Activated CD4-positive, alpha-beta T cell treated with anti-CD3 and anti-CD28 coated beads, Interleukin-2, amount 10 ng/mL, durations not matched to agents 24 days and 14 days (primary cell): ENCODE measurements around the gene CCNA1. TPM values are rescaled to one million over a fixed set of nuclear protein-coding genes. Genes with fewer than 3 reads are reported as not detected.

ENCODE experiments used
- DNase-seq: peaks from one replicate; pipeline ENCODE4 v3.0.0; 2022
- H3K27ac Mint-ChIP-seq: one replicate; pipeline ENCODE4 v1.8.0; 2022; ENCODE audit warnings: mild to moderate bottlenecking, mixed read lengths
- H3K27me3 Mint-ChIP-seq: one replicate; pipeline ENCODE4 v1.8.0; 2022; ENCODE audit warnings: mixed read lengths
- H3K36me3 Mint-ChIP-seq: one replicate; pipeline ENCODE4 v1.8.0; 2022; ENCODE audit warnings: low read depth, mild to moderate bottlenecking, mixed read lengths
- H3K4me1 Mint-ChIP-seq: one replicate; pipeline ENCODE4 v1.8.0; 2021; ENCODE audit warnings: mixed read lengths
- H3K4me3 Mint-ChIP-seq: one replicate; pipeline ENCODE4 v1.8.0; 2022; ENCODE audit warnings: mild to moderate bottlenecking, moderate library complexity, mixed read lengths
- H3K9me3 Mint-ChIP-seq: one replicate; pipeline ENCODE4 v1.8.0; 2021; ENCODE audit warnings: mixed read lengths
- intact Hi-C: fragments of 100-400 bp; cut with micrococcal nuclease; formaldehyde crosslinking; loops from one replicate; pipeline ENCODE4 v1.15.1; 2023
- total RNA-seq: library from RNA; stranded (reverse); gene quantifications from 2 replicates; pipeline ENCODE4 v1.2.3, GENCODE V29; 2022

Gene CCNA1
- total RNA-seq = 2.1 and 2.2 TPM in 2 replicates

DNA sequence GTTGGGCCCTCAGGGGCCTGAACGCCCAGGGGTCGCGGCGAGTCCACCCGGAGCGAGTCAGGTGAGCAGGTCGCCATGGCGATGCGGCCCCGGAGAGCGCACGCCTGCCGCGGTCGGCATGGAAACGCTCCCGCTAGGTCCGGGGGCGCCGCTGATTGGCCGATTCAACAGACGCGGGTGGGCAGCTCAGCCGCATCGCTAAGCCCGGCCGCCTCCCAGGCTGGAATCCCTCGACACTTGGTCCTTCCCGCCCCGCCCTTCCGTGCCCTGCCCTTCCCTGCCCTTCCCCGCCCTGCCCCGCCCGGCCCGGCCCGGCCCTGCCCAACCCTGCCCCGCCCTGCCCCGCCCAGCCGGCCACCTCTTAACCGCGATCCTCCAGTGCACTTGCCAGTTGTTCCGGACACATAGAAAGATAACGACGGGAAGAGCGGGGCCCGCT, at the start of gene CCNA1:
Gene CCNA1 (plus strand): TSS at position 390 of the 439 bp plus-strand sequence. CDS start 562 bp downstream, outside the sequence.
- no peak within 1 kb of the TSS for H3K27ac Mint-ChIP-seq
- H3K36me3 Mint-ChIP-seq = no peaks in the 10 kb centered on the region
- H3K4me3 Mint-ChIP-seq = peak within 1 kb of the TSS; percentile 77
- no peaks in the 10 kb centered on the region for H3K9me3 Mint-ChIP-seq
- intact Hi-C loops = loop anchor here (1.0 to 10.0 kb wide), 4 partner anchors 14 to 1923 kb away; partner anchors contain the start of genes EXOSC8 and SPART
- H3K4me1 Mint-ChIP-seq = peaks cover 16% of the 10 kb centered on the region
- H3K27me3 Mint-ChIP-seq = peaks cover 47% of the 10 kb centered on the region
- peak; percentile 79 for DNase-seq

DNA sequence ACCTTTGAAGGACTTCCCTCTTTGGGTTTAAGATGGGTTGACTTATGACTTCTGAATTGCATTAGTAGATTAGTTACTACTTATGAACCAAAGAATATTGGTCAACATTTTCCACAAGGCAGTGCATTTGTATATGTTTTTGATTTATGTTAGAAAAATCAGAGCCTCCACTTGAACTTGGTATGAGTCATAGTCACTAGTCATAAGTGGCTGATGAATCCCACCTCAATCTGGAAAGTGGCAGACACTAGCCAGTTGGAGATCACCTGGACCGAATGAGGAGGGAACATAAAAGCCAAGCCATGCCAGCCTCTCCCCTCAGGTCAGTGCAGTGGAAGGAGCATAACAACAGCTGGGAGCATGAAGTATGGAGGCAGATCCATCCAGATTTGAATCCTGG, 46.8 kb upstream of the CCNA1 start:
- H3K36me3 Mint-ChIP-seq = no peaks in the 10 kb centered on the region
- no peaks in the 10 kb centered on the region for H3K9me3 Mint-ChIP-seq
- no peak overlapping the region for H3K27ac Mint-ChIP-seq
- intact Hi-C loops = no loop called here
- H3K4me3 Mint-ChIP-seq = no peak overlapping the region
- no peak for DNase-seq
- no peaks in the 10 kb centered on the region for H3K4me1 Mint-ChIP-seq
- H3K27me3 Mint-ChIP-seq = peaks cover 13% of the 10 kb centered on the region

DNA sequence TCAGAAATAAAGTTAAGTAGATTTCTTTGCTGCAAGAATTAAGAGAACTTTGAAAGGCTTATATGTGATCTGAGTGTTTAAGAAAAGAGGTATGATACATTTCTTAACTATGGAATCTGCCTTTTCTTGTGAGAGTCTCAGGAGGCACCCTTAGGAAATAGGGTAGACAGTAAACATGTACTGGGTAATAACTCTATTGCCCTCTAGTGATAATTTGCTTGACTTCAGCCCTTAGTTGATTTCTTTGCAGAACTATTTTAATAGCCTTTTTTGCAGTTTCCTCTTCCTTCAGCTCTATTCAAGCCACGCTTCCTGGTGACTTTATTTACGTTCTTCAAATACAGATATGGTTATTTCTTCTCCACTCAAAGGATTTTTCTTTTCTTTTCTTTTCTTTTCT, 37.0 kb upstream of the CCNA1 start:
- peaks cover 19% of the 10 kb centered on the region for H3K27me3 Mint-ChIP-seq
- no peak overlapping the region for H3K27ac Mint-ChIP-seq
- H3K4me1 Mint-ChIP-seq = no peaks in the 10 kb centered on the region
- intact Hi-C loops = no loop called here
- no peaks in the 10 kb centered on the region for H3K9me3 Mint-ChIP-seq
- H3K36me3 Mint-ChIP-seq = no peaks in the 10 kb centered on the region
- DNase-seq = no peak
- H3K4me3 Mint-ChIP-seq = no peak overlapping the region

DNA sequence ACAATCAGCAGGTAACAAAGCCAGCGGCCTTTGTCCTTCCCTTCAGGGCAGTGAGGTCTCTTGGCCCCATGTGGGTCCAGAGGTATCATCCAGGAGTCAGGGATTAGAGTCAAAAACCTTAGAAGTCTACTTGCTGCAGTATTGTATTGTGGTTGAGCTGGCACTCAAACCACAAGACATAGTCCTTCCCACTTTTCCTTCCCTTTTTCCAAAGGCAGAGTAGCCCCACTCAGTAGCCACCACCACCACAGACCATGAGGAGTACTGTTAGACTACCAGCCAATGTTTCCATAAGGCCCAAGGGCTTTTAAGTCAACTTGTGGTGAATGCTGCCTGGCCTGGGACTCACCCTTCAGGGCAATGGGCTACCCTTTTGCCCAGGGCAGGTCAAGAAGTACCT, 27.1 kb upstream of the CCNA1 start:
- Mint-ChIP-seq H3K9me3 (no peaks in the 10 kb centered on the region), H3K27ac (no peak overlapping the region), H3K36me3 (no peaks in the 10 kb centered on the region), H3K4me1 (no peaks in the 10 kb centered on the region), H3K4me3 (no peak overlapping the region), H3K27me3 (peaks cover 40% of the 10 kb centered on the region)
- DNase-seq = no peak
- intact Hi-C loops = no loop called here

DNA sequence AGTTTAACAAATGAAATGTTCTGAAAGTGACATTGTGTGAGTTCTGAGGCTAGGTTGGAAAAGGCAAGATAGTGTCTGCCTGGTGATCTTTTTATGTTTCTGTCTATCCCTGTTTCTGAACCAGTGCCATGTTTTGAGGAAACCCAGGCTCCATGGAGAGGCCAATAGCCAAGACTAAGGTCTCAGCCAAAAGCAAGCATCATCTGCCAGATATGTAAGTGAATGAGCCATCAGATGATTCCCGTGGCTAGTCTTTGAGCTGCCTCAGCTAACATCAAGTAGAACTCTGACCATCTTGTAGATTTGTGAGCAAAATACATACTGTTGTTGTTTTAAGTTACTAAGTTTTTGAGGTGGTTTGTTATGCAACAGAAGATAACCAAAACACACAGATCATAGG, 19.6 kb upstream of the CCNA1 start:
- Mint-ChIP-seq H3K27me3 (peaks cover 14% of the 10 kb centered on the region), H3K4me1 (peaks cover 26% of the 10 kb centered on the region), H3K27ac (no peak overlapping the region), H3K9me3 (peaks cover 24% of the 10 kb centered on the region), H3K4me3 (no peak overlapping the region), H3K36me3 (no peaks in the 10 kb centered on the region)
- intact Hi-C loops = loop anchor here (10.0 kb wide), 1 partner anchor 118 kb away; the partner anchor contains the start of gene CCDC169
- no peak for DNase-seq

DNA sequence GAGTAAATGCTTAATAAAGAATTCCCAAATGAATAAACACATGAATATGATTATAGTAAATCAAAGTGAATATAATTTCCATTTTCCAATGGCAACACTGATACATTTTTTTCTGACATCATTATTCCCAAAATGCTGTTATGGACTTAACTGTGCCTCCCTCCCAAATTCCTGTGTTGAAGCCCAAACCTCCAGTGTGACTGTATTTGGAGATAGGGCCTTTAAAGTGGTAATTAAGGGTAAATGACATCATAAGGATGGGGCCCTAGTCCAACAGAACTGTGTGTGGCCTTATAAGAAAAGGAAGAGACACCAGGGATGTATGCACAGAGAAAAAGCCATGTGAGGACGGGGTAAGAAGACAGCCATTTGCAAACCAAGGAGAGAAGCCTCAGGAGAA, 19.1 kb upstream of the CCNA1 start:
- Mint-ChIP-seq H3K4me1 (peaks cover 30% of the 10 kb centered on the region), H3K4me3 (no peak overlapping the region), H3K27ac (no peak overlapping the region), H3K36me3 (no peaks in the 10 kb centered on the region), H3K9me3 (peaks cover 24% of the 10 kb centered on the region), H3K27me3 (peaks cover 10% of the 10 kb centered on the region)
- DNase-seq = no peak
- intact Hi-C loops = loop anchor here (10.0 kb wide), 1 partner anchor 118 kb away; the partner anchor contains the start of gene CCDC169

DNA sequence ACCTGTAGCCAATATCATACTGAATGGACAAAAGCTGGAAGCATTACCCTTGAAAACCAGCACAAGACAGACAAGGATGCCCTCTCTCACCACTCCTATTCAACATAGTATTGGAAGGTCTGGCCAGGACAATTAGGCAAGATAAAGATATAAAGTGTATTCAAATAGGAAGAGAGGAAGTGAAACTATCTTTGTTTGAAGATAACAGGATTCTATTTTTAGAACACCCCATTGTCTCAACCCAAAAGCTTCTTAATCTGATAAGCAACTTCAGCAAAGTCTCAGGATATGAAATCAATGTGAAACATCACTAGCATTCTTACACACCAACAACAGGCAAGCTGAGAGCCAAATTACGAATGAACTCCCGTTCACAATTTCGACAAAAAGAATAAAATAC, 17.8 kb upstream of the CCNA1 start:
- intact Hi-C loops = loop anchor here (10.0 kb wide), 1 partner anchor 120 kb away; the partner anchor contains the start of gene CCDC169
- no peak for DNase-seq
- Mint-ChIP-seq H3K27ac (no peak overlapping the region), H3K36me3 (no peaks in the 10 kb centered on the region), H3K27me3 (peaks cover 2% of the 10 kb centered on the region), H3K9me3 (peaks cover 24% of the 10 kb centered on the region), H3K4me3 (peak overlapping the region; percentile 19), H3K4me1 (peaks cover 34% of the 10 kb centered on the region)

DNA sequence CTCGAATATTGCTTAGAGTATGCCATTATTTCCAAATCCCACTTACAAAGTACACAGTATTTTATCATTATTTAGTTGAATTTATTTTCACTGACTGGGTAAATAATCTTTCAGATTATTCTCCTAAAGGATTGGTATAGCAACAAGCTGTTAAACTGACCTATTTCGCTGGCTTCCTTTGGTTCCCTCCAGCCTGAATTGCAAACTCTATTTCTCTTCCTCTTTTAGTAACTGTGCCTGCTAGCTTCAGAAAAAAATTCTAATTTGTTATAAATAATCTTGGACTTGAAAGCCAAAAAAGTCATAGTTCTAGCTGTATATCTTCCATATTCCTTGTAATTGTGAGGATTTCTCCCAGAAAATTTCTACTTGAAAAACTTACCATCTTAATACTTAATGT, 15.0 kb upstream of the CCNA1 start:
- Mint-ChIP-seq H3K9me3 (peaks cover 18% of the 10 kb centered on the region), H3K27me3 (no peaks in the 10 kb centered on the region), H3K36me3 (no peaks in the 10 kb centered on the region), H3K4me3 (no peak overlapping the region), H3K27ac (no peak overlapping the region), H3K4me1 (peaks cover 52% of the 10 kb centered on the region)
- DNase-seq = no peak
- intact Hi-C loops = loop anchor here (10.0 kb wide), 1 partner anchor 123 kb away; the partner anchor contains the start of gene CCDC169

DNA sequence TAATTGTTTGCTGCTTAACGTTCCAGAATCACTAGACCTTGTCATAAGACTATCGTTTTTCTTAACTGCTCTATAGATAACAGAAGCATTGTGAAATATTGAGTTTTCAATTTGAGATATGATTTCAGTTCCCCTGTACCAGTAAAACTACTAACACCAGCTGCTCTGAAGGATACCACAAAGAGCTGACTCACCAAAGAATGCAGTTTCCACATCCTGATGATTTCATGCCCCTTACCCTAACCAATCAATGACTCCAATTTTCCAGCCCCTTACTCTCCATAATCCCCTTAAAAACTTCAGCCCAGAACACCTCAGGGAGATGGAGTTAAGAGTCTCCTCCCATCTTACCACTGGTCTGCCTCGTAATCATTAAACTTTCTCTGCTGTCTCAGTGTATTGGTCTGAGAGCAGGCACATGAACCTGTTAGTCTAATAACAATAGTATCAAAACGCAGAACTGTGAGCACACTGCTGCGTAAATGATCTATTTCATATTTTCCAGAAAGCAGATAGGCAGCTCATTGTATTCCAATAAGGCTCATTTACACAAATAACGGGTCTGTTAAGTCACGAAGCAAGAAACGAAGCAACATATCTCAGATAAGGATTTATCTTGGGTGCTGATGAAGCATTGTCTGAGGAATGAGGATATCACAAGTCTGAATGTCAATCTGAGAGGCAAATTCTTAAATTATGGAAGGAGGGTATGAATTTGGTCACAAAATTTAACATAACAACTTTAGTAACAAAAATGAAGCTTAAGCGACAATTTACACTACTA, 14.1 kb upstream of the CCNA1 start:
- intact Hi-C loops = loop anchor here (1.0 to 10.0 kb wide), 3 partner anchors 14 to 123 kb away; partner anchors contain the start of genes CCDC169, CCNA1 and SPART
- peaks cover 13% of the 10 kb centered on the region for H3K9me3 Mint-ChIP-seq
- H3K4me3 Mint-ChIP-seq = peak overlapping the region; percentile 34
- H3K27me3 Mint-ChIP-seq = peaks cover under 1% of the 10 kb centered on the region
- H3K27ac Mint-ChIP-seq = peak overlapping the region; percentile 84
- H3K4me1 Mint-ChIP-seq = peaks cover 51% of the 10 kb centered on the region
- DNase-seq = peak; percentile 69
- no peaks in the 10 kb centered on the region for H3K36me3 Mint-ChIP-seq

DNA sequence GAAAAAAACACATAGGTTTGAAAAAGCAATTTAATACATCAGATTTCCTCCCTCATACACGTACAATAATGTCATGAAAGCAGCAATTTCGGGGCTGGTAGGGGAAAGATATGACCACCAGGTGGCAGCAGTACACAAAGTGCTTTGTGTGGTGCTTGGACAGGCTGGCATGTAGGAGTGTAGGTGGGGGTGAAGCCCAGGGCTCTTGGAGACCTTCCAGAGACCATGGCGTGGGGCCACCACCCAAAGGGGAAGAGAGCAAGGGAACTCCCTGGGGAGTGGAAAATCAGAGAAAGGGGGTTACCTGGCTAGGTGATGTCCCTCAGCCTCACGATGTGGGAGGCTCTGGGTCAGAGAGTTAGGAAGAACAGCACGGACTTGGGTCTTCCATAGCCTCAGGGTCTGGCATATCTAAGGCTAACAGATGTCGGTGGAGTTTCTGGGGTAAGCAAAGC, 11.8 kb upstream of the CCNA1 start:
- H3K4me3 Mint-ChIP-seq = peak overlapping the region; percentile 43
- intact Hi-C loops = loop anchor here (1.0 to 2.0 kb wide), 3 partner anchors 18 to 316 kb away; no protein-coding TSS in a partner anchor
- H3K4me1 Mint-ChIP-seq = peaks cover 32% of the 10 kb centered on the region
- no peaks in the 10 kb centered on the region for H3K36me3 Mint-ChIP-seq
- peak; percentile 93 for DNase-seq
- H3K9me3 Mint-ChIP-seq = peaks cover 8% of the 10 kb centered on the region
- H3K27me3 Mint-ChIP-seq = peaks cover 16% of the 10 kb centered on the region
- peak overlapping the region; percentile 86 for H3K27ac Mint-ChIP-seq

DNA sequence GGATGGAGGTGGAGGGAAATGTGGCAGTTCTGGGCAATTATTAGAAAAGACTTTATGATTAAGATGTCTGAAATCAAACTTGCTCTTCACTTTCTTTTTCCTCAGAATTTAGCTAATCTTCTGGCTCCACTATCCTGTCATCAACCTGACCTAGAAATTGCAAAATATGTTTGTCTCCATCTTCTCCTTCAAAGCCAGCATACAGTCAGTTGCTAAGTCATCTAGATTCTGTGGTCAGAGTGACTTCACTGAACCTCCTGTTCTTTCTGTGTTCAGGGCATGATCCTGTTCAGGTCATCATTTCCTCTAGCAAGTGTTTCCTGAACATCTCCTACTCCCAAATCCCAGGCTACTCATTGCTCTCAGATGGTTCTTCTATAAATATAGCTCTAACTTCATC, 10.8 kb upstream of the CCNA1 start:
- intact Hi-C loops = loop anchor here (2.0 kb wide), 1 partner anchor 17 kb away; no protein-coding TSS in a partner anchor
- Mint-ChIP-seq H3K4me3 (peak overlapping the region; percentile 0), H3K36me3 (no peaks in the 10 kb centered on the region), H3K27ac (peak overlapping the region; percentile 5), H3K9me3 (peaks cover under 1% of the 10 kb centered on the region), H3K4me1 (peaks cover 29% of the 10 kb centered on the region), H3K27me3 (peaks cover 25% of the 10 kb centered on the region)
- peak; percentile 64 for DNase-seq

DNA sequence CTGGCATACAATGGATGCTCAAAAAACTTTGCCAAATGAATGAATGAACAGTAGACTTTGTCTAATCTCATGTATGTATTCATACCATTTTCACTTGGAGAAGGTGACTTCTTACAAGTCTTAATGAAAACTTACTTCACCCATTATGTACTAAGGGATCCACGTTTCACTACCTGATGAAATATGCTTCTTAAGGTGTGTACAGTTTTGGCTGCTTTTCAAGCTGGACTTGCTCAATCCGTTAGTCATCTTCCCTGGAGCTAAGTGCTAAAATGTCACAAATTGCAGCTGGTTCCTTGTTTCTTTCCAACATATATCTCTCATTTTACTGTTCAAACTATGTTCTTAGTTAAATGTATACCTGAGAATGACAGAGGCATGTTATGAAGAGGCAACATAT, 4.2 kb upstream of the CCNA1 start:
- H3K9me3 Mint-ChIP-seq = peaks cover 3% of the 10 kb centered on the region
- DNase-seq = no peak
- H3K4me3 Mint-ChIP-seq = no peak overlapping the region
- intact Hi-C loops = no loop called here
- H3K27ac Mint-ChIP-seq = no peak overlapping the region
- peaks cover 61% of the 10 kb centered on the region for H3K27me3 Mint-ChIP-seq
- H3K4me1 Mint-ChIP-seq = peaks cover 14% of the 10 kb centered on the region
- H3K36me3 Mint-ChIP-seq = no peaks in the 10 kb centered on the region

DNA sequence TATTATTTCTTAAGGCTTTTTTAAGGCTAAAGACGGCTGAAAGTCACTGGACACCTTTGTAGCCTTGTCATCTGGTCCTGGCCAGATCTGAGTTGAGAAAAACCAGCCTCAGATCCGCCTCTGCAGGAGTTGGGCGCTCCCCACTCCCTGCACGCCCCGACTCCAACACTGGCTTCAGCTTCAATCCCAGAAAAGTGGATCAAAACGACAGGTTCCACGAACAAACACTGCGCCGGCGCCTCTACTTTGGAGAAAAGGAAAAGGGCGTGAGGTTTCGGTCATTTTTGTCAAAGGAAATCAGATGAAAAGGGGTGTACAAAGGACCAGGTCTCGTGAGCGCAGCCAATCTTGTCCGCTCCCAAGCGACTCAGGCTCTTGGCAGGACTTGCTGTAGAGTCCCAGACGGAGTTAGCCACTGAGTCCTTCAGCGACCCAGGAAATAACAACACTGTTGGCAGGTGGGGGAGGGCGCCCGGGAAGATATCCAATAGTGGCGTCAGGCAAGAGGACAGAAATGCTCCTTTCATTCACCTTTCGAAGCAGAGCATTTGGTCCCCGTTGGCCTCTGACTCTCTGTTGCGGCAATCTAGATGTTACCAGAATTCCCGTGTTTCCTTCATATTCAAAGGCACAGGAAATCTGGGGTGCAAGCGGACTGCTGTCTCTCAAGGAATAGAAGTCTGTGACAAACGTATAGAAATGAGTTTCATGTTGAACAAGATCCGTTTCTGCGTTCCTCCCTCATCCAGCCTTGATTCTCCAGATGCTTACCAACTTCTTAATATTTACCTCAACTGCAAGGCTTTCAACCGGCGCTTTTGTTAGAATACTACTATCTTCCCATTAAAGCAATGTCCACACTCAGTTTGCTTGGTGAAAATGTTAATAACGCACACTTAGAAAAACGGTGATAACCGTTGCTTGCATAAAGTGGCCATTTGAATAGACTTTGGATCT, 1.8 kb upstream of the CCNA1 start:
- Mint-ChIP-seq H3K27ac (no peak overlapping the region), H3K4me3 (peak overlapping the region; percentile 62), H3K9me3 (peaks cover 3% of the 10 kb centered on the region), H3K27me3 (peaks cover 56% of the 10 kb centered on the region), H3K4me1 (peaks cover 14% of the 10 kb centered on the region), H3K36me3 (no peaks in the 10 kb centered on the region)
- intact Hi-C loops = loop anchor here (2.0 to 10.0 kb wide), 4 partner anchors 83 to 1924 kb away; partner anchors contain the start of genes EXOSC8, RFXAP and SPART
- DNase-seq = no peak
